Cardiac fibroblast (primary cell): ENCODE data around the gene ATP5IF1.

Source experiments
- DNase-seq, 2 donors: peaks; one replicate each; pipeline versions ENCODE4 v3.0.0 to v3.0.0-alpha.2; 2010; ENCODE audit warnings: low read depth in 2 of 2
- H3K4me3 ChIP-seq, 2 donors: replicated peaks in 1 of 2; 1 replicate in 1 of 2; 2 replicates in 1 of 2; pipeline ENCODE4 v1.5.1; 2011; ENCODE audit warnings: low read depth in 2 of 2, low read length in 2 of 2, mild to moderate bottlenecking in 2 of 2, moderate library complexity in 1 of 2
- TF ChIP-seq, protein P1 (sequence below): IDR thresholded peaks from one replicate; pipeline ENCODE4 v1.5.1; 2011; ENCODE audit warnings: low read depth, mild to moderate bottlenecking, low read length, inconsistent platforms

The ATP5IF1 gene

DNA sequence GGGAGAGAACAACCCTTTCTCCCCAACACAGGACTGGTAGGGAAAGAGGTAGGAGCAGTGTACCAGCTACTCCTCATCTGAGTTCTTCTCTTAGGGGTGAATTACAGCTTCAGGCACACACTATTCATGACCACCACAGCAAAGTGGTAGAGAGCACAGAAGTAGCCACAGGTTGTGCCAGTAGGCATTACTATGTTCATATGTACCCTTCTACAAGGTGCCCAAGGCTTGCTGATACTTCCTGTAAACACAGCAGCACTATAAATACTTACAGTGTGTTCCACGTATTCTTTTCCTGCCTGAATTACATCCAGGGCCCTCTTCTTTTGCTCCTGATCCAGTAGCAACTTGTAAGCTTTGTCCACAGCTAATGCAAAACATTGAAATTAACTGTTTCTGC, 26.2 kb upstream of the ATP5IF1 start:
- TF ChIP-seq, protein P1, sequence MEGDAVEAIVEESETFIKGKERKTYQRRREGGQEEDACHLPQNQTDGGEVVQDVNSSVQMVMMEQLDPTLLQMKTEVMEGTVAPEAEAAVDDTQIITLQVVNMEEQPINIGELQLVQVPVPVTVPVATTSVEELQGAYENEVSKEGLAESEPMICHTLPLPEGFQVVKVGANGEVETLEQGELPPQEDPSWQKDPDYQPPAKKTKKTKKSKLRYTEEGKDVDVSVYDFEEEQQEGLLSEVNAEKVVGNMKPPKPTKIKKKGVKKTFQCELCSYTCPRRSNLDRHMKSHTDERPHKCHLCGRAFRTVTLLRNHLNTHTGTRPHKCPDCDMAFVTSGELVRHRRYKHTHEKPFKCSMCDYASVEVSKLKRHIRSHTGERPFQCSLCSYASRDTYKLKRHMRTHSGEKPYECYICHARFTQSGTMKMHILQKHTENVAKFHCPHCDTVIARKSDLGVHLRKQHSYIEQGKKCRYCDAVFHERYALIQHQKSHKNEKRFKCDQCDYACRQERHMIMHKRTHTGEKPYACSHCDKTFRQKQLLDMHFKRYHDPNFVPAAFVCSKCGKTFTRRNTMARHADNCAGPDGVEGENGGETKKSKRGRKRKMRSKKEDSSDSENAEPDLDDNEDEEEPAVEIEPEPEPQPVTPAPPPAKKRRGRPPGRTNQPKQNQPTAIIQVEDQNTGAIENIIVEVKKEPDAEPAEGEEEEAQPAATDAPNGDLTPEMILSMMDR: no peak
- no peak for DNase-seq
- H3K4me3 ChIP-seq: no peak overlapping the region

DNA sequence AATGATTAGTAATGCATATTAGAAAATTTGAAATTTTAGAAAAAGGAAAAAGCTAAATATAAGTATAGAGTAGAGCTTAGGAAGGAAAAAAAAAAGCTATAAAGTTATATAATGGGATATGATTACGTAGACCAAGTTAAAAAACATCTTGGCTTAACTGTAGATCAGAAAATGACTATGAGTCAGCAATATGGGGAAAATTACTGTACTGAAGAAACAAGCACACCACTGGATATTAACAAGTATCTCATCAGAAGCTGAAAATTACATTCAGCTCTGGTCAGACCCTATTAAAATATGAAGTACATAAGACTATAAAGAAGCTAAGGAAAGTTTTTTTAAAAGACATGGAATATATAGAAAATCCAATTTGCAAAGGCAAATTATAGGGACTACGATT, 22.6 kb upstream of the ATP5IF1 start:
- TF ChIP-seq, protein P1: no peak
- no peak for DNase-seq
- H3K4me3 ChIP-seq: no peak overlapping the region

DNA sequence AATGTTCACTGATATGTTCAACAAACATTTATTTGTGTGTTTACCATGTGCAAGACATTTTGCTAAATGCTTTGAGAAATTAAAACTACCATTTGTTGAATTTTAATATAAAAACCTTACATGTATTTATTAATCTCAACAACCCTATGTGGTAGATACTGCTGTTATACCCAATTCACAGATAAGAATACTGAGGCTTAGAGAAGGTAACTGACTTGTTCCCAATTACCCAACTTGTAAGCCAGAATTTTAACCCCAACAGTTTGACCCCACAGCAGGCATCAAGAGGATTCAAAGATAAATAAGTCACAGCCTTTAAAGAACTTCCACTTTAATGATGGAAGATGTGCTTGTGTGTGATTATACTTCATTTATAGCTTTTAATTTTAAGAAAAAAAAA, 6.8 kb upstream of the ATP5IF1 start:
- no peak overlapping the region for H3K4me3 ChIP-seq
- TF ChIP-seq, protein P1: no peak
- no peak for DNase-seq

DNA sequence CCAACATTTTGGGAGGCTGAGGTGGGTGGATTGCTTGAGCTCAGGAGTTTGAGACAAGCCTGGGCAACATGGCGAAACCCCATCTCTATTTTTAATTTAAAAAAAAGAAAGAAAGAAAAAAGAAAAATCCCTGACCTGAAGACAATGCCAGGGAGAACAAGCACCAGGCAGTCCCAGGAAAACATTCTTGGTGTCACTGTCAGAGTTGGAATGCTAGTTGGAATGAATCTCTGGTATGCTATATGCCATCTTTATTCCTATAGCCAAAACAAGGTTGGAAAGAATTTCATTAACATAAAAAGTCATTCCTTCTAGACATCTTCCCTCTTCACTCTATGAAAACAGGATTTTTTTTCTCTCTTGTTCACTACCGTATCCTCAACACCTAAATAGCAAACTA, 5.9 kb upstream of the ATP5IF1 start:
- DNase-seq: no peak
- no peak overlapping the region for H3K4me3 ChIP-seq
- TF ChIP-seq, protein P1: no peak

DNA sequence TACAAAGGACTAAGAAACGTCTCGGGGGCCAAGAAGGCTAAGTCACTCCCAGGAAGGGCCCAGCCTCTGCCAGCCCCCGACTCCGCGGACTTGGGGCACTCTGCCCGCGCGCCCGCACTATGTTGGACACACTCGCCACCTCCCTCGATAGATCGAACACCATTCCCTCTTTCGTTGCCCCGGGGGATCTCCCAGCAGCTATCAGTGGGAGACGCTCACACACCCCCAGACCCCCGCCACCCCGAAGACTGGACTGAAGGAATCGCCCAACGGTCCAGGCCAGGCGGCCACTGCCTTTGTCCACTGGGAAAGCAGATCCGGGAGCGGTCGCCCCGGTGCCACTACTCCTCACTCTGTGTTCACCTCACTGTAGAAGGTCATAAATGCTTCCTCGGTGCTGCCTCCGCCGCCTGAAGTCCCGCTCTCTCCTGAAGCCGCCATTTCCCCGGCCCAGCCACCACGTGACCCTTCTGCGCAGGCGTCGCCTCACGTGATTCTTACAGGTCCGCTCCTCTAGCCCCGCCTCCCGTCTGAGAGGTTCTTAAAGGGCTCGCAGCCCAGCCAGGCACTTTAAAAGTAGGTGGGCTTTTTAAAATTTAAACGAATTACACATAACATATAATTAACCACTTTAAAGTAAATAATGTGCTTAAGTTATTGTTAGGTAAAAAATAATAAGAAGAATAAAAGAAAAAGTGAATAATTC, 3.2 kb upstream of the ATP5IF1 start, which contains the start of gene DNAJC8:
TSS of gene DNAJC8 (minus strand) at position 472 of the 706 bp plus-strand sequence. CDS start at position 441, 31 bp downstream.
- DNase-seq: peak; percentile 95
- H3K4me3 ChIP-seq: peak within 1 kb of the TSS; percentile 99 to 100
- TF ChIP-seq, protein P1: no peak

DNA sequence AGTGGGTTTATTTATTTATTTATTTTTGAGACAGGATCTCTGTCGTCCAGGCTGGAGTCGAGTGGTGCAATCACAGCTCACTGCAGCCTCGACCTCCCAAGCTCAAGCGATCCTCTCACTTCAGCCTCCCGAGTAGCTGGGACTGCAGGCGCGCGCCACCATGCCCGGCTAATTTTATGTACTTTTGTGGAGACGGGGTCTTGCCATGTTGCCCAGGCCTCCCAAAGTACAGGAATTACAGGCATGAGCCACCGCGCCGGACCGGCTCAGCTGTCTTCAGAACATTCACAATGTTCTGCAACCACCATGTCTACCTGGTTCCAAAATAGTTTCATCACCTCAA, 2.7 kb upstream of the ATP5IF1 start:
- DNase-seq: no peak
- TF ChIP-seq, protein P1: no peak
- H3K4me3 ChIP-seq: no peak overlapping the region

DNA sequence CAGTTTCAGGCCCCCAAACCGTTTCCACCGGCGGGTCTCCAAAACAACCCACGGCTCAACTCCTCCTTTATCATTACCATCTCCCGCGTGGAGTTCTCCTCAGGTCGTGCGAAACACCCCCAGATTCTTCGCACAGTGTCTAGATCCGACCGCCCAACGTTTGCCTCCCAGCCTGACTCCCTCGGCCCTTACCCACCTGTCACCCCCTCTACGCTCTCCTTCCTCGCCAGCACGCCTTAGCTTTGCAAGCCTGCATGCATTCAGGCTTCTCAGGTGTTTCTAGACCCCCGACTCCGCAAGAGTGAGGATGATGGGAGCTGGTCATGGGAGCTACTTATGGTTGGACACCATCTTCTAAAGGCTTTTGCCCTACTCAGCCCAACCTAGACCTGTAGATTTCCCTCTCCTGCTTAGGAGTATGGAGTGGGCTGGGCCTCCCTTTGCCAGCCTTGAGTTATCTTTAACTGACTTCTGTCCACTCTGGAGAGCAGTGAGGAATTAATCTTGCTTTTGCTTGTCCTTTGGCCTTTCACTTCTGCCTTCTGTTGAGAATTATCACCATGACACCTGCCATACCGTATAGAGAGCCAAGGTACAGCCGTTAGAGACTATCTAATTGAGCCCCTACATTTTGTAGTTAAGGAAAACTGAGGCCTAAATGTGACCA, 865 bp downstream of the ATP5IF1 start:
- H3K4me3 ChIP-seq: peak overlapping the region; percentile 99
- TF ChIP-seq, protein P1: no peak
- no peak for DNase-seq
